DND-41 (cell line): ENCODE measurements around the gene AOPEP.

Source experiments
- EZH2 ChIP-seq: IDR thresholded peaks from 3 replicates; pipeline ENCODE4 v1.6.1; 2012; ENCODE audit warnings: borderline replicate concordance, low read depth, mild to moderate bottlenecking, moderate library complexity, low read length, inconsistent platforms; ENCODE audit not compliant: severe bottlenecking
- TF ChIP-seq, protein P1 (sequence below): IDR thresholded peaks from 2 replicates; pipeline ENCODE4 v1.5.1; 2012; ENCODE audit warnings: borderline replicate concordance, low read length, moderate library complexity, mild to moderate bottlenecking; ENCODE audit not compliant: poor library complexity, severe bottlenecking; ENCODE audit errors: extremely low read depth

DNA sequence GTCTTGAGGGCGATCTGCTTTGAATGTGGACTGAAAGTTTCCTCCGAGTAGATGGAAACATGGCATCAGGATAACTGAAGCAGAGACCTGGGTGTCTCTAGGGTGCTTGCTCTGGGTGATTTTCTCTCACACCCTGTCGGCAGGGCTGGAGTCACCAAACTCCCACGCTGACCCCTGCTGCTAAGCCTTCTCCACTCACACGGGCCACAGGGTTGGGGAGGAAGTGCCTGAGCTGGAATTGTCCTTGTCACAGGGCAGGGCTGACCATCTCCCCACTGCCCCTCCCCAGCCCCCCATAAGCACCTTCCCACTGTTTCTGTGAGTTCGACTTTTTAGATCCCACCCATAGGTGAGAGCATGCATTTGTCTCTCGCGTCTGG, 378.1 kb downstream of the AOPEP start:
- TF ChIP-seq, protein P1, sequence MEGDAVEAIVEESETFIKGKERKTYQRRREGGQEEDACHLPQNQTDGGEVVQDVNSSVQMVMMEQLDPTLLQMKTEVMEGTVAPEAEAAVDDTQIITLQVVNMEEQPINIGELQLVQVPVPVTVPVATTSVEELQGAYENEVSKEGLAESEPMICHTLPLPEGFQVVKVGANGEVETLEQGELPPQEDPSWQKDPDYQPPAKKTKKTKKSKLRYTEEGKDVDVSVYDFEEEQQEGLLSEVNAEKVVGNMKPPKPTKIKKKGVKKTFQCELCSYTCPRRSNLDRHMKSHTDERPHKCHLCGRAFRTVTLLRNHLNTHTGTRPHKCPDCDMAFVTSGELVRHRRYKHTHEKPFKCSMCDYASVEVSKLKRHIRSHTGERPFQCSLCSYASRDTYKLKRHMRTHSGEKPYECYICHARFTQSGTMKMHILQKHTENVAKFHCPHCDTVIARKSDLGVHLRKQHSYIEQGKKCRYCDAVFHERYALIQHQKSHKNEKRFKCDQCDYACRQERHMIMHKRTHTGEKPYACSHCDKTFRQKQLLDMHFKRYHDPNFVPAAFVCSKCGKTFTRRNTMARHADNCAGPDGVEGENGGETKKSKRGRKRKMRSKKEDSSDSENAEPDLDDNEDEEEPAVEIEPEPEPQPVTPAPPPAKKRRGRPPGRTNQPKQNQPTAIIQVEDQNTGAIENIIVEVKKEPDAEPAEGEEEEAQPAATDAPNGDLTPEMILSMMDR, result no peak
- TF ChIP-seq EZH2, result no peak
